Measurements from ENCODE around the gene KLHL29. TPM values are rescaled to one million over a fixed set of nuclear protein-coding genes. Genes with fewer than 3 reads are reported as not detected.

Gene KLHL29
- total RNA-seq, 1 experiment from 2014 or later = 2.4 TPM

DNA sequence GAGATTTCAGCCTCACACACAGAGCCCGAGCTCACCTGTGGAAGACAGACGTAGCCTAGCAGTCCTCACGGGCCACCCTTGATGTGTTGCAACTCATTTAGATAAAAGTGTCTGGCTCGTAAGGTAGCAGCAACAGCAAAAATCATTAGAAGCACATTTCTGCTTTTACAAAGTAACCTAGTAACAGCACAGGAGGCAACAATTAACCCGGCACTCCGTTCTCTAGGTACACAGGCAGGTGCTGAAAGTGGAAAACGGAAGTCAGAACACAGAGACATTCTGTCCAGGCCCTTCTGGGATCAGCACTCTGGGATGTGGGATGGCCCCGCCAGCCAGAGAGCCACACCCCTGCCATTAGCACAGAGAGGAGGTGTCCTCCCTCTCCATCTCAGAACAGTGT is 99.3 kb downstream of the KLHL29 start:
- Histone ChIP-seq H3K9ac (ENCODE audit: extremely low read depth, insufficient read length, low read length) (no peak overlapping the region), H2BK15ac (ENCODE audit: low read depth, low read length) (no peak overlapping the region), H4K20me1 (ENCODE audit: control insufficient read depth, insufficient read depth, insufficient read length) (no peaks in the 10 kb centered on the region), H2AFZ (ENCODE audit: low read length) (no peak overlapping the region), H3K27ac (ENCODE audit: insufficient read length, low read depth, low read length) (no peak overlapping the region), H3K4me2 (ENCODE audit: insufficient read depth, insufficient read length, low read length) (no peak overlapping the region), H4K91ac (ENCODE audit: insufficient read length, low read depth, low read length) (no peak overlapping the region), H3K79me2 (ENCODE audit: insufficient read depth, low read length) (no peaks in the 10 kb centered on the region), H2BK12ac (ENCODE audit: insufficient read length, low read depth, low read length) (no peak overlapping the region), H3K56ac (ENCODE audit: insufficient read length, low read depth, low read length) (no peak overlapping the region), H3T11ph (ENCODE audit: low read length) (no peak overlapping the region), H3K79me1 (ENCODE audit: insufficient read depth, low read depth, low read length, poor library complexity, severe bottlenecking) (no peaks in the 10 kb centered on the region), H3K4me1 (ENCODE audit: insufficient read depth, low read length) (no peaks in the 10 kb centered on the region), H4K5ac (ENCODE audit: insufficient read length, low read depth, low read length) (no peak overlapping the region), H3K18ac (ENCODE audit: insufficient read length, low read depth, low read length) (no peak overlapping the region), H2AK5ac (ENCODE audit: insufficient read length, low read length) (no peak overlapping the region), H2BK5ac (ENCODE audit: insufficient read length, low read length) (no peak overlapping the region), H3K9me3 (ENCODE audit: control insufficient read depth, low read depth, low read length) (no peaks in the 10 kb centered on the region), H2BK120ac (ENCODE audit: low read depth, low read length, poor library complexity, severe bottlenecking) (no peak overlapping the region), H2BK20ac (ENCODE audit: low read depth, low read length, poor library complexity, severe bottlenecking) (no peak overlapping the region), H3K23me2 (ENCODE audit: insufficient read length, low read depth, low read length, poor library complexity, severe bottlenecking) (no peaks in the 10 kb centered on the region), H3K14ac (ENCODE audit: insufficient read depth, low read length) (no peak overlapping the region), H3K4ac (ENCODE audit: low read depth, low read length) (no peak overlapping the region), H3K27me3 (ENCODE audit: insufficient read depth, low read length) (no peaks in the 10 kb centered on the region), H4K8ac (replicated peaks; ENCODE audit: insufficient read length, low read depth, low read length) (no peak overlapping the region), H3K23ac (ENCODE audit: insufficient read length, low read depth, low read length) (no peak overlapping the region)
- no peaks in the 10 kb centered on the region for H3K9me3 Mint-ChIP-seq
- TF ChIP-seq, protein P1, sequence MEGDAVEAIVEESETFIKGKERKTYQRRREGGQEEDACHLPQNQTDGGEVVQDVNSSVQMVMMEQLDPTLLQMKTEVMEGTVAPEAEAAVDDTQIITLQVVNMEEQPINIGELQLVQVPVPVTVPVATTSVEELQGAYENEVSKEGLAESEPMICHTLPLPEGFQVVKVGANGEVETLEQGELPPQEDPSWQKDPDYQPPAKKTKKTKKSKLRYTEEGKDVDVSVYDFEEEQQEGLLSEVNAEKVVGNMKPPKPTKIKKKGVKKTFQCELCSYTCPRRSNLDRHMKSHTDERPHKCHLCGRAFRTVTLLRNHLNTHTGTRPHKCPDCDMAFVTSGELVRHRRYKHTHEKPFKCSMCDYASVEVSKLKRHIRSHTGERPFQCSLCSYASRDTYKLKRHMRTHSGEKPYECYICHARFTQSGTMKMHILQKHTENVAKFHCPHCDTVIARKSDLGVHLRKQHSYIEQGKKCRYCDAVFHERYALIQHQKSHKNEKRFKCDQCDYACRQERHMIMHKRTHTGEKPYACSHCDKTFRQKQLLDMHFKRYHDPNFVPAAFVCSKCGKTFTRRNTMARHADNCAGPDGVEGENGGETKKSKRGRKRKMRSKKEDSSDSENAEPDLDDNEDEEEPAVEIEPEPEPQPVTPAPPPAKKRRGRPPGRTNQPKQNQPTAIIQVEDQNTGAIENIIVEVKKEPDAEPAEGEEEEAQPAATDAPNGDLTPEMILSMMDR (conservative IDR thresholded peaks at IDR 0.05) = no peak
- H3K36me3 Mint-ChIP-seq (ENCODE audit: insufficient read depth in 1 of 3, low read depth in 3 of 3) = no peaks in the 10 kb centered on the region; a peak in 1 of 7 replicates
- no peak for DNase-seq
- peaks cover 7% of the 10 kb centered on the region for H3K27me3 Mint-ChIP-seq (ENCODE audit: low read depth)
- peaks cover 26 to 32% of the 10 kb centered on the region in 2 experiments for H3K4me1 Mint-ChIP-seq
- no peak overlapping the region for H3K4me3 Mint-ChIP-seq
- no peak overlapping the region; a peak in 1 of 7 replicates for H3K27ac Mint-ChIP-seq
- WGBS (ENCODE audit: extremely low coverage, insufficient read length, low lambda C conversion rate) = no CpG with 5 or more reads among the region's 8 CpGs
